H9 (cell line): ENCODE results near the gene MESD. TPM values are rescaled to one million over a fixed set of nuclear protein-coding genes. Genes with fewer than 3 reads are reported as not detected.

Experiments
- DNase-seq: peaks from one replicate; pipeline ENCODE4 v3.0.0-alpha.2; 2017
- H2AFZ ChIP-seq: one replicate; pipeline ENCODE4 v1.6.1; 2013; ENCODE audit warnings: mild to moderate bottlenecking, low read length, control low read depth, moderate library complexity
- H2AK5ac ChIP-seq: 2 replicates; pipeline ENCODE4 v1.6.1; 2013; ENCODE audit warnings: low read length, control low read depth, mixed read lengths; ENCODE audit not compliant: insufficient read length
- H2BK120ac ChIP-seq: one replicate; pipeline ENCODE4 v1.6.1; 2013; ENCODE audit warnings: low read depth, mild to moderate bottlenecking, low read length, control low read depth, inconsistent platforms; ENCODE audit not compliant: poor library complexity, severe bottlenecking
- H2BK12ac ChIP-seq: 2 replicates; pipeline ENCODE4 v1.6.1; 2013; ENCODE audit warnings: low read length, control low read depth, mixed read lengths, low read depth; ENCODE audit not compliant: insufficient read length
- H2BK15ac ChIP-seq: 2 replicates; pipeline ENCODE4 v1.6.1; 2013; ENCODE audit warnings: low read depth, low read length, control low read depth
- H2BK20ac ChIP-seq: one replicate; pipeline ENCODE4 v1.6.1; 2013; ENCODE audit warnings: low read depth, mild to moderate bottlenecking, low read length, control low read depth, inconsistent platforms; ENCODE audit not compliant: poor library complexity, severe bottlenecking
- H2BK5ac ChIP-seq: 2 replicates; pipeline ENCODE4 v1.6.1; 2013; ENCODE audit warnings: low read length, control low read depth, mixed read lengths; ENCODE audit not compliant: insufficient read length
- H3K14ac ChIP-seq: 2 replicates; pipeline ENCODE4 v1.6.1; 2013; ENCODE audit warnings: low read length, control low read depth; ENCODE audit not compliant: insufficient read depth
- H3K18ac ChIP-seq: 2 replicates; pipeline ENCODE4 v1.6.1; 2013; ENCODE audit warnings: low read depth, mild to moderate bottlenecking, mixed read lengths, low read length, control low read depth; ENCODE audit not compliant: insufficient read length
- H3K23ac ChIP-seq: 2 replicates; pipeline ENCODE4 v1.6.1; 2013; ENCODE audit warnings: low read length, control low read depth, mixed read lengths, low read depth; ENCODE audit not compliant: insufficient read length
- H3K23me2 ChIP-seq: 2 replicates; pipeline ENCODE4 v1.6.1; 2013; ENCODE audit warnings: low read depth, mild to moderate bottlenecking, mixed read lengths, low read length, control low read depth; ENCODE audit not compliant: insufficient read length, poor library complexity, severe bottlenecking
- H3K27ac ChIP-seq: 2 replicates; pipeline ENCODE4 v1.5.1; 2013; ENCODE audit warnings: low read length, control low read depth, mixed read lengths, low read depth; ENCODE audit not compliant: insufficient read length
- H3K27me3 ChIP-seq: 2 replicates; pipeline ENCODE4 v1.6.1; 2013; ENCODE audit warnings: low read length, control low read depth, inconsistent platforms; ENCODE audit not compliant: insufficient read depth
- H3K4ac ChIP-seq: 2 replicates; pipeline ENCODE4 v1.6.1; 2013; ENCODE audit warnings: low read depth, mild to moderate bottlenecking, control low read depth, inconsistent platforms, low read length, moderate library complexity
- H3K4me1 ChIP-seq: 2 replicates; pipeline ENCODE4 v1.6.1; 2013; ENCODE audit warnings: low read length, control low read depth, inconsistent platforms; ENCODE audit not compliant: insufficient read depth
- H3K4me2 ChIP-seq: 2 replicates; pipeline ENCODE4 v1.6.1; 2013; ENCODE audit warnings: low read length, control low read depth, mixed read lengths; ENCODE audit not compliant: insufficient read length, insufficient read depth
- H3K56ac ChIP-seq: 2 replicates; pipeline ENCODE4 v1.6.1; 2013; ENCODE audit warnings: low read depth, mild to moderate bottlenecking, mixed read lengths, low read length, control low read depth; ENCODE audit not compliant: insufficient read length
- H3K79me1 ChIP-seq: 2 replicates; pipeline ENCODE4 v1.6.1; 2013; ENCODE audit warnings: low read depth, mild to moderate bottlenecking, moderate library complexity, low read length, control low read depth, inconsistent platforms; ENCODE audit not compliant: insufficient read depth, poor library complexity, severe bottlenecking
- H3K79me2 ChIP-seq: 2 replicates; pipeline ENCODE4 v1.6.1; 2013; ENCODE audit warnings: low read length, control low read depth, inconsistent platforms; ENCODE audit not compliant: insufficient read depth
- H3K9ac ChIP-seq: 2 replicates; pipeline ENCODE4 v1.6.1; 2013; ENCODE audit warnings: low read length, control low read depth, mixed read lengths; ENCODE audit not compliant: insufficient read length; ENCODE audit errors: extremely low read depth
- H3K9me3 ChIP-seq: one replicate; pipeline ENCODE4 v1.6.1; 2013; ENCODE audit warnings: low read depth, low read length, inconsistent platforms; ENCODE audit not compliant: control insufficient read depth
- H3T11ph ChIP-seq: one replicate; pipeline ENCODE4 v1.6.1; 2013; ENCODE audit warnings: mild to moderate bottlenecking, low read length, control low read depth, inconsistent platforms
- H4K20me1 ChIP-seq: one replicate; pipeline ENCODE4 v1.6.1; 2013; ENCODE audit not compliant: control insufficient read depth, insufficient read length, insufficient read depth
- H4K5ac ChIP-seq: 2 replicates; pipeline ENCODE4 v1.6.1; 2013; ENCODE audit warnings: low read depth, mild to moderate bottlenecking, mixed read lengths, low read length, control low read depth; ENCODE audit not compliant: insufficient read length
- H4K8ac ChIP-seq: replicated peaks from 2 replicates; pipeline ENCODE4 v1.6.1; 2013; ENCODE audit warnings: low read length, control low read depth, mixed read lengths, low read depth; ENCODE audit not compliant: insufficient read length
- H4K91ac ChIP-seq: 2 replicates; pipeline ENCODE4 v1.6.1; 2013; ENCODE audit warnings: low read depth, mild to moderate bottlenecking, moderate library complexity, mixed read lengths, low read length, control low read depth; ENCODE audit not compliant: insufficient read length
- H3K27ac Mint-ChIP-seq, 3 experiments: 2 replicates in 2 of 3; 3 replicates in 1 of 3; pipeline ENCODE4 v1.8.0; 2020 to 2021; ENCODE audit warnings: mixed read lengths in 3 of 3, mild to moderate bottlenecking in 1 of 3, moderate library complexity in 1 of 3
- H3K27me3 Mint-ChIP-seq: 2 replicates; pipeline ENCODE4 v1.8.0; 2021; ENCODE audit warnings: low read depth, mild to moderate bottlenecking, moderate library complexity, mixed read lengths
- H3K36me3 Mint-ChIP-seq, 3 experiments: 2 replicates in 2 of 3; 3 replicates in 1 of 3; pipeline ENCODE4 v1.8.0; 2020 to 2021; ENCODE audit warnings: low read depth in 3 of 3, mixed read lengths in 3 of 3; ENCODE audit not compliant: insufficient read depth in 1 of 3
- H3K4me1 Mint-ChIP-seq, 2 experiments: 2 replicates each; pipeline ENCODE4 v1.8.0; 2020; ENCODE audit warnings: mixed read lengths in 2 of 2
- H3K4me3 Mint-ChIP-seq, 2 experiments: 2 replicates in 1 of 2; 3 replicates in 1 of 2; pipeline ENCODE4 v1.8.0; 2020 to 2021; ENCODE audit warnings: mild to moderate bottlenecking in 2 of 2, mixed read lengths in 2 of 2, moderate library complexity in 1 of 2
- H3K9me3 Mint-ChIP-seq, 2 experiments: 2 replicates in 1 of 2; 3 replicates in 1 of 2; pipeline ENCODE4 v1.8.0; 2020; ENCODE audit warnings: mild to moderate bottlenecking in 2 of 2, mixed read lengths in 2 of 2, moderate library complexity in 1 of 2
- WGBS: extraction: QIAGEN DNeasy Blood & Tissue Kit; methylation state at CpG from one replicate; pipeline ENCODE4 v1.1.7; 2013; ENCODE audit warnings: missing lambda C conversion rate, low lambda C conversion rate, mixed read lengths; ENCODE audit not compliant: insufficient read length; ENCODE audit errors: extremely low coverage; 5-methylcytosine and 5-hydroxymethylcytosine counted together
- total RNA-seq: library from RNA; stranded (reverse); gene quantifications from 2 replicates; pipeline ENCODE4 v1.2.1, GENCODE V29; 2021
- TF ChIP-seq, protein P1 (sequence below): fragments of 200-600 bp; sonication (generic); conservative IDR thresholded peaks from 3 replicates; pipeline ENCODE4 v1.8.0; 2021; ENCODE audit warnings: antibody characterized with exemption, mild to moderate bottlenecking

Gene MESD
- total RNA-seq, 1 experiment from 2014 or later, result 29.1 TPM

DNA sequence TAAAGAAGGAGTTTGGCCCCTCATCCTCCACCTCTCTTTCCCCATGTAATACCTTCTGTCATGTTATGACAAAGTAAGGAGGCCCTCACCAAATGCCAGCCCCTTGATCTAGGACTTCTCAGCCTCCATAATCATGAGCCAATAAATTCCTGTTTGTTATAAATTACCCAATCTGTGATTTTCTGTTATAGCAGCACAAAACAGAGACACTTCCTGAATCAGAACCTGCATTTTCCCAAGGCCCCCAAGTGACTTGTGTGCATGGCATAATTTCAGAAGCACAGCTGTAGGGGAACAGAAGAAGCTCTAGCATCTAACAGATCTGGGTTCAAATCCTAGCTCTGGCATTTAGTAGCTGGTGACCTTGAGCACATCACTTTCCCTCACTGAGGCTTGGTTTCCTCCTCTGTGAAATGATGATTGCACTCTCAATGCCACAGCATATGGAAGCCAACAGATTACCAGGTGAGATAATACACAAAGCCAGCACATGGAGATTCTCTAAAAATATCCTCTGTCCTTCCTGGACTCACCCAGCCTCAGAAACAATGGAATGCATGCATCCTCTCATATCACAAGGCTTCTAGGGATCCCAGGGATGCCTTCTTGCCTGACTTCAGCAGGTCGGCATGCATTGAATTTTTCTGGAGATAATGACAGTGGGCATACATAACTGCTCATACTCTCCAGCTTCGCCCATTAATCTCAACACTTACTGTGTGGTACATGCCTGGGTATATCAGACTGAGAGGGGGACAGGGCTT, 37.4 kb upstream of the MESD start:
- no CpG with 5 or more reads among the region's 2 CpGs for WGBS
- Histone ChIP-seq H3K79me2 (no peaks in the 10 kb centered on the region), H2AK5ac (no peak overlapping the region), H4K20me1 (no peaks in the 10 kb centered on the region), H3K79me1 (no peaks in the 10 kb centered on the region), H2BK15ac (no peak overlapping the region), H3K4ac (no peak overlapping the region), H2BK5ac (no peak overlapping the region), H3K14ac (no peak overlapping the region), H3K4me2 (no peak overlapping the region), H2BK12ac (no peak overlapping the region), H3K27me3 (no peaks in the 10 kb centered on the region), H3K9me3 (no peaks in the 10 kb centered on the region), H2BK120ac (no peak overlapping the region), H3K23me2 (no peaks in the 10 kb centered on the region), H4K8ac (no peak overlapping the region), H3K18ac (no peak overlapping the region), H3K27ac (no peak overlapping the region), H3T11ph (no peak overlapping the region), H3K4me1 (peaks cover 7% of the 10 kb centered on the region; the same call in 1 of the 2 replicates), H3K23ac (no peak overlapping the region), H2AFZ (no peak overlapping the region), H2BK20ac (no peak overlapping the region), H4K91ac (no peak overlapping the region), H3K9ac (no peak overlapping the region), H3K56ac (no peak overlapping the region), H4K5ac (no peak overlapping the region)
- no peak overlapping the region for H3K27ac Mint-ChIP-seq
- peaks cover 21 to 23% of the 10 kb centered on the region in 2 experiments for H3K4me1 Mint-ChIP-seq
- TF ChIP-seq, protein P1, sequence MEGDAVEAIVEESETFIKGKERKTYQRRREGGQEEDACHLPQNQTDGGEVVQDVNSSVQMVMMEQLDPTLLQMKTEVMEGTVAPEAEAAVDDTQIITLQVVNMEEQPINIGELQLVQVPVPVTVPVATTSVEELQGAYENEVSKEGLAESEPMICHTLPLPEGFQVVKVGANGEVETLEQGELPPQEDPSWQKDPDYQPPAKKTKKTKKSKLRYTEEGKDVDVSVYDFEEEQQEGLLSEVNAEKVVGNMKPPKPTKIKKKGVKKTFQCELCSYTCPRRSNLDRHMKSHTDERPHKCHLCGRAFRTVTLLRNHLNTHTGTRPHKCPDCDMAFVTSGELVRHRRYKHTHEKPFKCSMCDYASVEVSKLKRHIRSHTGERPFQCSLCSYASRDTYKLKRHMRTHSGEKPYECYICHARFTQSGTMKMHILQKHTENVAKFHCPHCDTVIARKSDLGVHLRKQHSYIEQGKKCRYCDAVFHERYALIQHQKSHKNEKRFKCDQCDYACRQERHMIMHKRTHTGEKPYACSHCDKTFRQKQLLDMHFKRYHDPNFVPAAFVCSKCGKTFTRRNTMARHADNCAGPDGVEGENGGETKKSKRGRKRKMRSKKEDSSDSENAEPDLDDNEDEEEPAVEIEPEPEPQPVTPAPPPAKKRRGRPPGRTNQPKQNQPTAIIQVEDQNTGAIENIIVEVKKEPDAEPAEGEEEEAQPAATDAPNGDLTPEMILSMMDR, result no peak
- peaks cover 6 to 14% of the 10 kb centered on the region in 2 experiments for H3K9me3 Mint-ChIP-seq
- no peak for DNase-seq
- peaks cover 0 to 13% (median 7%) of the 10 kb centered on the region in 3 experiments; a peak in 5 of 7 replicates for H3K36me3 Mint-ChIP-seq
- no peak overlapping the region for H3K4me3 Mint-ChIP-seq
- H3K27me3 Mint-ChIP-seq, result peaks cover 3% of the 10 kb centered on the region; the same call in 1 of the 2 replicates
